Measurements from ENCODE around the gene LANCL3. TPM values are rescaled to one million over a fixed set of nuclear protein-coding genes. Genes with fewer than 3 reads are reported as not detected.
"Not testable (repeated sequence)": the region's sequence is repeated elsewhere in the genome, so short reads cannot be mapped to it uniquely, and the experiment has no call there.

Gene LANCL3
- 0.12 and 1.5 TPM in 2 replicates for total RNA-seq

GRCh38 chrX:37571426-37572107, at the start of gene LANCL3:
Gene LANCL3, plus strand, starts transcription at chrX:37571661. Its CDS starts 210 bp downstream, at chrX:37571871.
- not testable (repeated sequence) for DNase-seq (ENCODE audit: low read depth)
- H3K4me3 ChIP-seq (ENCODE audit: low read depth, low read length), result peak within 1 kb of the TSS; percentile 25

DNA sequence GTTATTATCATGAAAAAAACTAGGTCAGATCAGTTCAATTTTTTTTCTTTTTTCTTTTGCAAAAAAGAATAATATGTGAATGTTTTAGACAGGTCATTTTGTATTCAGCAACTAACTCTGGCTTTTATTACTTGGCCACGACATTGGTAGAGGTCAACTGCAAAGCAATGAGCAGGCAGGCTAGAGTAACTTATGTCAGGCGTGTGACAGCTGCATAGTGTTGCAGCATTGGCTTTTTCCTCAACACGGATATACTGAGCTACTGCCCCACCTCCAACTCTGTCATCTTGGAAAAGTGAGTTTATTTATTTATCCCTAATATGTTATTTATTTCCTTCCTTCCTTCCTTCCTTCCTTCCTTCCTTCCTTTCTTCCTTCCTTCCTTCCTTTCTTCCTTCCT, 47.8 kb upstream of the LANCL3 start:
- not testable (repeated sequence) for DNase-seq (ENCODE audit: low read depth); H3K4me3 ChIP-seq (ENCODE audit: low read depth, low read length)

GRCh38 chrX:37541991-37542390, 29.5 kb upstream of the LANCL3 start:
- H3K4me3 ChIP-seq (ENCODE audit: low read depth, low read length), result no peak overlapping the region
- DNase-seq (ENCODE audit: low read depth), result no peak
- TF ChIP-seq CTCF (conservative IDR thresholded peaks at IDR 0.05; ENCODE audit: low read depth, low read length), result no peak

GRCh38 chrX:37542791-37543190, 28.7 kb upstream of the LANCL3 start:
- no peak overlapping the region for H3K4me3 ChIP-seq (ENCODE audit: low read depth, low read length)
- no peak for TF ChIP-seq CTCF (conservative IDR thresholded peaks at IDR 0.05; ENCODE audit: low read depth, low read length)
- DNase-seq (ENCODE audit: low read depth), result no peak

DNA sequence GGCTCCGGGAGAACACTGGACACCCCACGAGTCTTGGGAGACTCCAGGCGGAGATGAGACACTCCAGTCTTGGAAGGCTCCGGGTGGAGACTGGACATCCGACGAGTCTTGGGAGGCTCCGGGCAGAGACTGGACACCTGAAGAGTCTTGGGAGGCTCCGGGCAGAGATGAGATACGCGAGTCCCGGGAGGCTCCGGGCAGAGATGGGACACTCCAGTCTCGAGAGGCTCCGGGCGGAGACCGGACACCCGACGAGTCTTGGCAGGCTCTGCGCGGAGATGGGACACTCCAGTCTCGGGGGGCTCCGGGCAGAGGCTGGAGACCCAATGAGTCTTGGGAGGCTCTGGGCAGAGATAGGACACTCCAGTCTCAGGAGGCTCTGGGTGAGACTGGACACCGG, 28.1 kb upstream of the LANCL3 start:
- no peak overlapping the region for H3K4me3 ChIP-seq (ENCODE audit: low read depth, low read length)
- TF ChIP-seq CTCF (conservative IDR thresholded peaks at IDR 0.05; ENCODE audit: low read depth, low read length), result no peak
- DNase-seq (ENCODE audit: low read depth), result no peak

GRCh38 chrX:37544531-37544930, 26.9 kb upstream of the LANCL3 start:
- not testable (repeated sequence) for DNase-seq (ENCODE audit: low read depth); H3K4me3 ChIP-seq (ENCODE audit: low read depth, low read length)

- no peak for DNase-seq (ENCODE audit: low read depth)
- H3K4me3 ChIP-seq (ENCODE audit: low read depth, low read length), result no peak overlapping the region
- no peak for TF ChIP-seq CTCF (conservative IDR thresholded peaks at IDR 0.05; ENCODE audit: low read depth, low read length)
Measured at GRCh38 chrX:37545066-37545465, 26.4 kb upstream of the LANCL3 start.

- DNase-seq (ENCODE audit: low read depth); H3K4me3 ChIP-seq (ENCODE audit: low read depth, low read length): not testable (repeated sequence)
Measured at GRCh38 chrX:37549619-37550018, 21.8 kb upstream of the LANCL3 start.

- no peak overlapping the region for H3K4me3 ChIP-seq (ENCODE audit: low read depth, low read length)
- TF ChIP-seq CTCF (conservative IDR thresholded peaks at IDR 0.05; ENCODE audit: low read depth, low read length), result no peak
- no peak for DNase-seq (ENCODE audit: low read depth)
Measured at GRCh38 chrX:37553476-37553875, 18.0 kb upstream of the LANCL3 start.

DNA sequence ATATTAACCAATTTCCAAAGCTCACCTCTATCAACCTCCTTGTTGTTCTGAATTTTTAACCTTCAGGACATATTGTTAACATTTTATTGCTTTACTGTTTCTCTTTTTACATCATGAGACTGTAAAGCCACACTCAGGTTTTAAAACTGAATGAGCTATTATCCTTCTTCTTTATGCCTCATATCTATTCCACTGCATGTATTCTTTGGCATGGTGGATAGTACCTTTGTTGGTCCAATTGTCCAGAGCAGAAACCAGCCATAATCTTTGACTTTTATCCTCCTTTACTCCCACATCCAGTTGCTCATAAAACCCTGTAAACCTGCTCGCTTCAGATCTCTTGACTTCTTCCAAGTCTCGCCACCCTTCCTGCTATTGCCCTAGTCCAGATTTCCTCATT, 6.2 kb upstream of the LANCL3 start:
- H3K4me3 ChIP-seq (ENCODE audit: low read depth, low read length); DNase-seq (ENCODE audit: low read depth): not testable (repeated sequence)

DNA sequence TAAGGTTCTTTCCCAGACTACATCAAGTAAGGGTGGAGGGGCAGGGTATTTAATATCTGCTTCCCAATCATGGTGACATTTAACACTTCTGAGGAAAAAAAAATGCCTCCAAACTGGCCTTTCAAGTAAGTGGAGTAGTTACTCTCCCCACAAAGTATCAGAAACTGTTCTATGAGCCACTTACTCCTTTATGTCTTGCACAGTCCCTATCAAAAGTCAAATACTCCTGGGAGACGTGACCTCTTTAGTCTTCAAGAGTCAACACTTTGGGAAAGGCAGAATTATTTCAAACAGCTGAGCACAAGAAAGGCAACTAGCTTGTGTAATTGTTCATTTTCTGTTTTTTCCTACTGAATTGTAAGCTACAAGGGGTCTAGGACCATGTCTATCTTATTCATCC, 1.1 kb upstream of the LANCL3 start:
- DNase-seq (ENCODE audit: low read depth); H3K4me3 ChIP-seq (ENCODE audit: low read depth, low read length): not testable (repeated sequence)

Measured in epithelial cell of proximal tubule (primary cell).